Measurements from ENCODE around the gene DNAJB6.
"Not testable (repeated sequence)": the region's sequence is repeated elsewhere in the genome, so short reads cannot be mapped to it uniquely, and the experiment has no call there.

DNAJB6 gene

GRCh38 chr7:157320608-157320980 is 16.2 kb upstream of the DNAJB6 start:
- 0 out of 2 replicates have a peak overlapping the region, but pooled peaks have one; percentile 17 for H3K4me2 ChIP-seq (ENCODE audit: insufficient read depth, low read length)
- no peaks in the 10 kb centered on the region for H3K9me3 ChIP-seq (ENCODE audit: insufficient read depth, low read length, severe bottlenecking)
- H3K27ac ChIP-seq (ENCODE audit: low read length): peak overlapping the region; percentile 65
- H3K4me3 ChIP-seq (ENCODE audit: low read depth in 1 of 2, low read length in 2 of 2): no peak overlapping the region
- DNase-seq: peak; percentile 60
- no peak overlapping the region for H2AFZ ChIP-seq (ENCODE audit: low read depth, low read length)
- H3K79me2 ChIP-seq (ENCODE audit: insufficient read depth, low read length): no peaks in the 10 kb centered on the region
- ATAC-seq (ENCODE audit: insufficient read depth, low read depth): peak; percentile 93
- peaks cover 23% of the 10 kb centered on the region for H3K4me1 ChIP-seq (ENCODE audit: insufficient read depth, low read length)
- H4K20me1 ChIP-seq (ENCODE audit: insufficient read depth, low read length): no peaks in the 10 kb centered on the region
- TF ChIP-seq EZH2 (IDR thresholded peaks at IDR 0.05; ENCODE audit: borderline replicate concordance, low read depth, low read length, severe bottlenecking) (no peak), CTCF (IDR thresholded peaks at IDR 0.05; ENCODE audit: borderline replicate concordance, extremely low read depth, low read length, poor library complexity, severe bottlenecking) (no peak)
- H3K27me3 ChIP-seq (ENCODE audit: insufficient read depth, low read length, poor library complexity): no peaks in the 10 kb centered on the region
- no peaks in the 10 kb centered on the region for H3K36me3 ChIP-seq (ENCODE audit: insufficient read depth, low read length)
- H3K9ac ChIP-seq (ENCODE audit: low read depth, low read length): 0 out of 2 replicates have a peak overlapping the region, but pooled peaks have one; percentile 7

GRCh38 chr7:157323401-157323800 is 13.4 kb upstream of the DNAJB6 start:
- Histone ChIP-seq H3K4me2 (ENCODE audit: insufficient read depth, low read length) (no peak overlapping the region), H3K27ac (ENCODE audit: low read length) (no peak overlapping the region), H3K4me3 (ENCODE audit: low read depth in 1 of 2, low read length in 2 of 2) (no peak overlapping the region), H4K20me1 (ENCODE audit: insufficient read depth, low read length) (no peaks in the 10 kb centered on the region), H3K36me3 (ENCODE audit: insufficient read depth, low read length) (no peaks in the 10 kb centered on the region), H3K27me3 (ENCODE audit: insufficient read depth, low read length, poor library complexity) (no peaks in the 10 kb centered on the region), H2AFZ (ENCODE audit: low read depth, low read length) (no peak overlapping the region), H3K9me3 (ENCODE audit: insufficient read depth, low read length, severe bottlenecking) (no peaks in the 10 kb centered on the region), H3K9ac (ENCODE audit: low read depth, low read length) (no peak overlapping the region), H3K4me1 (ENCODE audit: insufficient read depth, low read length) (peaks cover 23% of the 10 kb centered on the region), H3K79me2 (ENCODE audit: insufficient read depth, low read length) (no peaks in the 10 kb centered on the region)
- DNase-seq: no peak
- TF ChIP-seq CTCF (IDR thresholded peaks at IDR 0.05; ENCODE audit: borderline replicate concordance, extremely low read depth, low read length, poor library complexity, severe bottlenecking): no peak
- no peak for TF ChIP-seq EZH2 (IDR thresholded peaks at IDR 0.05; ENCODE audit: borderline replicate concordance, low read depth, low read length, severe bottlenecking)
- ATAC-seq (ENCODE audit: insufficient read depth, low read depth): no peak

DNA sequence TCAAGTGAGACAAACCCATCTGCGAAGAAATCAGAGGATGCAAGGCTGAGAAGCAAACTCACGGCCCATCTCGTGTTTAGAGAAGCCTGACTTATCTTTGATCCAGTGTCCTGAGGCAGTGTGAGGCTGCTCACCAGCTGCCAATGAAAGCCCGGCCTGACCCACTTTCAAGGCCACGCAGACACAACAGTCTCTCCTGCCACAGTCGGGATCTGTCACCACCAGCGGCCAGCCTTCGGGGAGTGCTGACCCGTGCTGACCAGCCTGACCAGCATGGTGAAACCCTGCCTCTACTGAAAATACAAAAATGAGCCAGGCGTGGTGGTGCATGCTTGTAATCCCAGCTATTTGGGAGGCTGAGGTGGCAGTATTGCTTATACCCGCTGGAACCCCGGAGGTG is 7.4 kb upstream of the DNAJB6 start:
- TF ChIP-seq CTCF (IDR thresholded peaks at IDR 0.05; ENCODE audit: borderline replicate concordance, extremely low read depth, low read length, poor library complexity, severe bottlenecking) (no peak), EZH2 (IDR thresholded peaks at IDR 0.05; ENCODE audit: borderline replicate concordance, low read depth, low read length, severe bottlenecking) (no peak)
- Histone ChIP-seq H3K9ac (ENCODE audit: low read depth, low read length) (no peak overlapping the region), H3K27me3 (ENCODE audit: insufficient read depth, low read length, poor library complexity) (no peaks in the 10 kb centered on the region), H3K36me3 (ENCODE audit: insufficient read depth, low read length) (no peaks in the 10 kb centered on the region), H3K27ac (ENCODE audit: low read length) (no peak overlapping the region), H3K4me2 (ENCODE audit: insufficient read depth, low read length) (no peak overlapping the region), H3K79me2 (ENCODE audit: insufficient read depth, low read length) (no peaks in the 10 kb centered on the region), H3K4me1 (ENCODE audit: insufficient read depth, low read length) (no peaks in the 10 kb centered on the region), H2AFZ (ENCODE audit: low read depth, low read length) (no peak overlapping the region), H3K9me3 (ENCODE audit: insufficient read depth, low read length, severe bottlenecking) (no peaks in the 10 kb centered on the region), H3K4me3 (ENCODE audit: low read depth in 1 of 2, low read length in 2 of 2) (no peak overlapping the region), H4K20me1 (ENCODE audit: insufficient read depth, low read length) (no peaks in the 10 kb centered on the region)
- DNase-seq (no peak), ATAC-seq (ENCODE audit: insufficient read depth, low read depth) (no peak)

DNA sequence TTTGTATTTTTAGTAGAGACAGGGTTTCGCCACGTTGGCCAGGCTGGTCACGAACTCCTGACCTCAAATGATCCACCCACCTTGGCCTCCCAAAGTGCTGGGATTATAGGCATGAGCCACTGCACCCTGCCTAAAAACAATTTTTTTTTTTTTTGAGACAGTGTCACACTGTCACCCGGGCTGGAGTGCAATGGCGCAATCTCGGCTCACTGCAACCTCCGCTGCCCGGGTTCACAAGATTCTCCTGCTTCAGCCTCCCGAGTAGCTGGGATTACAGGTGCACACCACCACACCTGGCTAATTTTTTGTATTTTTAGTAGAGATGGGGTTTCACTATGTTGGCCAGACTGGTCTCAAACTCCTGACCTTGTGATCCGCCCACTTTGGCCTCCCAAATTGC is 6.2 kb upstream of the DNAJB6 start:
- H2AFZ ChIP-seq (ENCODE audit: low read depth, low read length); H3K4me2 ChIP-seq (ENCODE audit: insufficient read depth, low read length); H3K79me2 ChIP-seq (ENCODE audit: insufficient read depth, low read length); H3K4me3 ChIP-seq (ENCODE audit: low read depth in 1 of 2, low read length in 2 of 2); H3K36me3 ChIP-seq (ENCODE audit: insufficient read depth, low read length); H3K4me1 ChIP-seq (ENCODE audit: insufficient read depth, low read length); H3K9me3 ChIP-seq (ENCODE audit: insufficient read depth, low read length, severe bottlenecking); H3K27me3 ChIP-seq (ENCODE audit: insufficient read depth, low read length, poor library complexity); ATAC-seq (ENCODE audit: insufficient read depth, low read depth); DNase-seq; H3K27ac ChIP-seq (ENCODE audit: low read length); H4K20me1 ChIP-seq (ENCODE audit: insufficient read depth, low read length); H3K9ac ChIP-seq (ENCODE audit: low read depth, low read length): not testable (repeated sequence)

DNA sequence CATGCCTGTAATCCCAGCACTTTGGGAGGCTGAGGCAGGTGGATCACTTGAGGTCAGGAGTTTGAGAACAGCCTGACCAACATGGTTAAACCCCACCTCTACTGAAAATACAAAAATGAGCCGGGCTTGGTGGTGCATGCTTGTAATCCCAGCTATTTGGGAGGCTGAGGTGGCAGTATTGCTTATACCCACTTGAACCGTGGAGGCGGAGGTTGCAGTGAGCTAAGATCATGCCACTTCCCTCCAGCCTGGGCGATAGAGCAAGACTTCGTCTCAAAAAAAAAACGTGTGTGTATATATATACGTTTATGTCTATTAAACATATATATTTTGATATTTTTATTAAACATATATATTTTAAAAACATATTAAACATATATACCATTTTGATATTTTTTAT is 5.8 kb upstream of the DNAJB6 start:
- not testable (repeated sequence) for H3K9ac ChIP-seq (ENCODE audit: low read depth, low read length); H3K79me2 ChIP-seq (ENCODE audit: insufficient read depth, low read length); H4K20me1 ChIP-seq (ENCODE audit: insufficient read depth, low read length); H3K4me3 ChIP-seq (ENCODE audit: low read depth in 1 of 2, low read length in 2 of 2); H3K36me3 ChIP-seq (ENCODE audit: insufficient read depth, low read length); H3K9me3 ChIP-seq (ENCODE audit: insufficient read depth, low read length, severe bottlenecking); H3K4me2 ChIP-seq (ENCODE audit: insufficient read depth, low read length); ATAC-seq (ENCODE audit: insufficient read depth, low read depth); H2AFZ ChIP-seq (ENCODE audit: low read depth, low read length); H3K27me3 ChIP-seq (ENCODE audit: insufficient read depth, low read length, poor library complexity); DNase-seq; H3K27ac ChIP-seq (ENCODE audit: low read length)
- H3K4me1 ChIP-seq (ENCODE audit: insufficient read depth, low read length): peaks cover 11% of the 10 kb centered on the region
